ENCODE results near the gene ZSWIM6. TPM values are rescaled to one million over a fixed set of nuclear protein-coding genes. Genes with fewer than 3 reads are reported as not detected.

Gene ZSWIM6
- total RNA-seq, 4 donors from 2014 or later, result 1.9 to 4.0 (median 3.0) TPM

GRCh38 chr5:61479850-61480614 lies 148.0 kb downstream of the ZSWIM6 start:
- H3K9me3 ChIP-seq, result no peaks in the 10 kb centered on the region
- ATAC-seq (no peak), DNase-seq (no peak)
- in situ Hi-C loops (cut with MboI; ENCODE audit: low sequenced_read_pairs in 4 of 4), result no loop called here
- H3K27me3 ChIP-seq, result no peaks in the 10 kb centered on the region
- H3K4me1 ChIP-seq, result no peaks in the 10 kb centered on the region
- no peak overlapping the region for H3K27ac ChIP-seq
- no peak overlapping the region for H3K4me3 ChIP-seq
- intact Hi-C loops (cut with DNase I; ENCODE audit: low total_unique reads), result no loop called here
- H3K36me3 ChIP-seq, result no peaks in the 10 kb centered on the region
- TF ChIP-seq POLR2A (IDR thresholded peaks at IDR 0.05), result no peak
- no peak for TF ChIP-seq CTCF (IDR thresholded peaks at IDR 0.05 in 4 of 5, conservative IDR thresholded peaks at IDR 0.05 in 1 of 5)

GRCh38 chr5:61482980-61483379 lies 150.9 kb downstream of the ZSWIM6 start:
- ATAC-seq (no peak), DNase-seq (no peak)
- intact Hi-C loops (cut with DNase I; ENCODE audit: low total_unique reads) (no loop called here), in situ Hi-C loops (cut with MboI; ENCODE audit: low sequenced_read_pairs in 4 of 4) (no loop called here)
- no peak overlapping the region for H3K27ac ChIP-seq
- no peaks in the 10 kb centered on the region for H3K27me3 ChIP-seq
- no peaks in the 10 kb centered on the region for H3K4me1 ChIP-seq
- H3K9me3 ChIP-seq, result no peaks in the 10 kb centered on the region
- no peaks in the 10 kb centered on the region for H3K36me3 ChIP-seq
- no peak overlapping the region for H3K4me3 ChIP-seq
- TF ChIP-seq CTCF (IDR thresholded peaks at IDR 0.05 in 4 of 5, conservative IDR thresholded peaks at IDR 0.05 in 1 of 5) (no peak), POLR2A (IDR thresholded peaks at IDR 0.05) (no peak)

- H3K4me1 ChIP-seq, result no peaks in the 10 kb centered on the region
- H3K9me3 ChIP-seq, result no peaks in the 10 kb centered on the region
- intact Hi-C loops (cut with DNase I; ENCODE audit: low total_unique reads) (no loop called here), in situ Hi-C loops (cut with MboI; ENCODE audit: low sequenced_read_pairs in 4 of 4) (no loop called here)
- no peak overlapping the region for H3K4me3 ChIP-seq
- H3K27me3 ChIP-seq, result no peaks in the 10 kb centered on the region
- no peaks in the 10 kb centered on the region for H3K36me3 ChIP-seq
- no peak overlapping the region for H3K27ac ChIP-seq
- no peak for TF ChIP-seq CTCF (IDR thresholded peaks at IDR 0.05 in 4 of 5, conservative IDR thresholded peaks at IDR 0.05 in 1 of 5)
- no peak for TF ChIP-seq POLR2A (IDR thresholded peaks at IDR 0.05)
- ATAC-seq, result no peak
- DNase-seq, result no peak
Observed at GRCh38 chr5:61486476-61486875, 154.4 kb downstream of the ZSWIM6 start.

GRCh38 chr5:61489574-61489973 lies 157.5 kb downstream of the ZSWIM6 start:
- DNase-seq (no peak), ATAC-seq (no peak)
- H3K9me3 ChIP-seq, result no peaks in the 10 kb centered on the region
- no peak overlapping the region for H3K27ac ChIP-seq
- no peak overlapping the region for H3K4me3 ChIP-seq
- H3K27me3 ChIP-seq, result no peaks in the 10 kb centered on the region
- no peaks in the 10 kb centered on the region for H3K4me1 ChIP-seq
- in situ Hi-C loops (cut with MboI; ENCODE audit: low sequenced_read_pairs in 4 of 4), result no loop called here
- intact Hi-C loops (cut with DNase I; ENCODE audit: low total_unique reads), result no loop called here
- TF ChIP-seq CTCF (IDR thresholded peaks at IDR 0.05 in 4 of 5, conservative IDR thresholded peaks at IDR 0.05 in 1 of 5), result no peak
- no peak for TF ChIP-seq POLR2A (IDR thresholded peaks at IDR 0.05)
- no peaks in the 10 kb centered on the region for H3K36me3 ChIP-seq

- TF ChIP-seq CTCF (IDR thresholded peaks at IDR 0.05 in 4 of 5, conservative IDR thresholded peaks at IDR 0.05 in 1 of 5) (no peak), POLR2A (IDR thresholded peaks at IDR 0.05) (no peak)
- in situ Hi-C loops (cut with MboI; ENCODE audit: low sequenced_read_pairs in 4 of 4), result no loop called here
- intact Hi-C loops (cut with DNase I; ENCODE audit: low total_unique reads), result no loop called here
- DNase-seq, result no peak
- H3K27me3 ChIP-seq, result no peaks in the 10 kb centered on the region
- no peak overlapping the region for H3K27ac ChIP-seq
- H3K9me3 ChIP-seq, result no peaks in the 10 kb centered on the region
- ATAC-seq, result no peak
- no peaks in the 10 kb centered on the region for H3K36me3 ChIP-seq
- no peaks in the 10 kb centered on the region for H3K4me1 ChIP-seq
- H3K4me3 ChIP-seq, result no peak overlapping the region
Observed at GRCh38 chr5:61491861-61492260, 159.8 kb downstream of the ZSWIM6 start.
